ENCODE data around the gene NUP85.

Gene NUP85

GRCh38 chr17:75207760-75208159 lies 2.3 kb downstream of the NUP85 start:
- no peak overlapping the region for H3K27ac ChIP-seq (replicated peaks)
- DNase-seq (ENCODE audit: low read depth in 1 of 2, low spot score in 1 of 2): no peak
- no peak overlapping the region for H3K4me3 ChIP-seq (replicated peaks; ENCODE audit: insufficient read depth, low read length)
- no peak for TF ChIP-seq REST (IDR thresholded peaks at IDR 0.05; ENCODE audit: insufficient replicate concordance, low read depth)
- H3K27me3 ChIP-seq (ENCODE audit: insufficient read depth, poor library complexity, severe bottlenecking): no peaks in the 10 kb centered on the region

- DNase-seq (ENCODE audit: low read depth in 1 of 2, low spot score in 1 of 2): no peak
- H3K27me3 ChIP-seq (ENCODE audit: insufficient read depth, poor library complexity, severe bottlenecking): no peaks in the 10 kb centered on the region
- no peak overlapping the region for H3K27ac ChIP-seq (replicated peaks)
- H3K4me3 ChIP-seq (replicated peaks; ENCODE audit: insufficient read depth, low read length): no peak overlapping the region
- TF ChIP-seq POLR2AphosphoS5 (IDR thresholded peaks at IDR 0.05; ENCODE audit: low read depth) (no peak), SPI1 (IDR thresholded peaks at IDR 0.05; ENCODE audit: borderline replicate concordance, low read depth) (no peak), GABPA (IDR thresholded peaks at IDR 0.05; ENCODE audit: low read depth) (no peak), REST (IDR thresholded peaks at IDR 0.05; ENCODE audit: insufficient replicate concordance, low read depth) (no peak), CTCF (IDR thresholded peaks at IDR 0.05; ENCODE audit: insufficient read depth, low read length) (no peak)
Measured at GRCh38 chr17:75208161-75208560, 2.7 kb downstream of the NUP85 start.

- TF ChIP-seq GABPA (IDR thresholded peaks at IDR 0.05; ENCODE audit: low read depth) (no peak), SPI1 (IDR thresholded peaks at IDR 0.05; ENCODE audit: borderline replicate concordance, low read depth) (no peak), CTCF (IDR thresholded peaks at IDR 0.05; ENCODE audit: insufficient read depth, low read length) (no peak), POLR2AphosphoS5 (IDR thresholded peaks at IDR 0.05; ENCODE audit: low read depth) (no peak), REST (IDR thresholded peaks at IDR 0.05; ENCODE audit: insufficient replicate concordance, low read depth) (no peak)
Measured at GRCh38 chr17:75209061-75209460, 3.6 kb downstream of the NUP85 start.

GRCh38 chr17:75218131-75218530 lies 12.7 kb downstream of the NUP85 start:
- Histone ChIP-seq H3K27ac (replicated peaks) (no peak overlapping the region), H3K4me3 (replicated peaks; ENCODE audit: insufficient read depth, low read length) (no peak overlapping the region), H3K27me3 (ENCODE audit: insufficient read depth, poor library complexity, severe bottlenecking) (no peaks in the 10 kb centered on the region)
- TF ChIP-seq REST (IDR thresholded peaks at IDR 0.05; ENCODE audit: insufficient replicate concordance, low read depth): no peak
- no peak for TF ChIP-seq GABPA (IDR thresholded peaks at IDR 0.05; ENCODE audit: low read depth)
- TF ChIP-seq CTCF (IDR thresholded peaks at IDR 0.05; ENCODE audit: insufficient read depth, low read length): no peak
- no peak for TF ChIP-seq POLR2AphosphoS5 (IDR thresholded peaks at IDR 0.05; ENCODE audit: low read depth)
- no peak for TF ChIP-seq SPI1 (IDR thresholded peaks at IDR 0.05; ENCODE audit: borderline replicate concordance, low read depth)
- DNase-seq (ENCODE audit: low read depth in 1 of 2, low spot score in 1 of 2): no peak

More at GRCh38 chr17:75209061-75209460, 3.6 kb downstream of the NUP85 start:
- Histone ChIP-seq H3K27me3 (ENCODE audit: insufficient read depth, poor library complexity, severe bottlenecking) (no peaks in the 10 kb centered on the region), H3K4me3 (replicated peaks; ENCODE audit: insufficient read depth, low read length) (no peak overlapping the region), H3K27ac (replicated peaks) (no peak overlapping the region)
- DNase-seq (ENCODE audit: low read depth in 1 of 2, low spot score in 1 of 2): no peak
